KMS-11 (cell line): ENCODE data around the gene AOPEP.

Experiments
- H2AFZ ChIP-seq: fragments of 200-600 bp; sonication (generic); 2 replicates; pipeline ENCODE4 v1.6.1; 2016; ENCODE audit warnings: antibody characterized with exemption, mixed run types, low read depth
- H3K27ac ChIP-seq: fragments of 200-600 bp; sonication (generic); 2 replicates; pipeline ENCODE4 v1.6.1; 2016; ENCODE audit warnings: mild to moderate bottlenecking, mixed run types
- H3K27me3 ChIP-seq: fragments of 200-600 bp; sonication (generic); 2 replicates; pipeline ENCODE4 v1.6.1; 2017; ENCODE audit warnings: mild to moderate bottlenecking, low read depth, mixed run types, moderate library complexity; ENCODE audit not compliant: insufficient read depth
- H3K36me3 ChIP-seq: fragments of 200-600 bp; sonication (generic); 2 replicates; pipeline ENCODE4 v1.6.1; 2017; ENCODE audit warnings: mild to moderate bottlenecking, mixed run types; ENCODE audit not compliant: insufficient read depth
- H3K4me1 ChIP-seq: fragments of 200-600 bp; sonication (generic); 2 replicates; pipeline ENCODE4 v1.6.1; 2016; ENCODE audit warnings: mild to moderate bottlenecking, low read depth, mixed run types; ENCODE audit not compliant: poor library complexity, severe bottlenecking
- H3K4me2 ChIP-seq: fragments of 200-600 bp; sonication (generic); 2 replicates; pipeline ENCODE4 v1.7.0; 2016; ENCODE audit warnings: mild to moderate bottlenecking, mixed run types
- H3K4me3 ChIP-seq: fragments of 200-600 bp; sonication (generic); IDR thresholded peaks from 2 replicates; pipeline ENCODE4 v1.6.1; 2017; ENCODE audit warnings: low read depth, low read length, mixed read lengths; ENCODE audit not compliant: insufficient read depth
- H3K79me2 ChIP-seq: fragments of 200-600 bp; sonication (generic); 2 replicates; pipeline ENCODE4 v1.6.1; 2016; ENCODE audit warnings: low read depth, mixed run types; ENCODE audit not compliant: insufficient read depth
- H3K9ac ChIP-seq: fragments of 200-600 bp; sonication (generic); 2 replicates; pipeline ENCODE4 v1.6.1; 2016; ENCODE audit warnings: mild to moderate bottlenecking, mixed run types
- H4K20me1 ChIP-seq: fragments of 200-600 bp; sonication (generic); 2 replicates; pipeline ENCODE4 v1.6.1; 2016; ENCODE audit warnings: mild to moderate bottlenecking, mixed run types; ENCODE audit not compliant: insufficient read depth
- TF ChIP-seq, protein P1 (sequence below): fragments of 200-600 bp; sonication (generic); conservative IDR thresholded peaks from 2 replicates; pipeline ENCODE4 v1.6.1; 2017; ENCODE audit warnings: low read depth, mild to moderate bottlenecking, antibody characterized with exemption, low read length, moderate library complexity, mixed read lengths

AOPEP gene

DNA sequence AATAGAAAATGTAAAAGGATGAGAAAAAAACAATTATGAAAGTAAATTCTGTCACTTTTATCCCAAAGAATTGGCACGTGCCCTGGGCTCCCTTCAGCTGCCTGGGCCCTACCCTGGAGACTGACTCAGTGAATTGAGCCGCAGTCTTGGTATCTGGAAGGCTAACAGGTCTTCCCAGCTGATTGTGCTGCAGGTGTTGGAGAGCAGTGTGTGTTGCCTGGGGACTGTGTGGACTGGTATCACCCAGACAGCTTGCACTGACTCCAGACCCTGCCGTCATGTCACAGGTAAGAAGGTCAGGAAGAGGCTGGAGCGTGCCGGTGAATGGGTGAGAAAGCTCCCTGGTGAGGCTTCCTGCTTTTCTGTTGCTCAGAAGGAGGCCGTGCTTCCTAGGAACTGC, 83.3 kb downstream of the AOPEP start:
- Histone ChIP-seq H2AFZ (no peak overlapping the region), H3K79me2 (no peaks in the 10 kb centered on the region), H3K9ac (no peak overlapping the region), H4K20me1 (no peaks in the 10 kb centered on the region), H3K4me2 (no peak overlapping the region), H3K4me1 (no peaks in the 10 kb centered on the region), H3K27ac (no peak overlapping the region), H3K27me3 (no peaks in the 10 kb centered on the region), H3K4me3 (no peak overlapping the region), H3K36me3 (no peaks in the 10 kb centered on the region)
- TF ChIP-seq, protein P1, sequence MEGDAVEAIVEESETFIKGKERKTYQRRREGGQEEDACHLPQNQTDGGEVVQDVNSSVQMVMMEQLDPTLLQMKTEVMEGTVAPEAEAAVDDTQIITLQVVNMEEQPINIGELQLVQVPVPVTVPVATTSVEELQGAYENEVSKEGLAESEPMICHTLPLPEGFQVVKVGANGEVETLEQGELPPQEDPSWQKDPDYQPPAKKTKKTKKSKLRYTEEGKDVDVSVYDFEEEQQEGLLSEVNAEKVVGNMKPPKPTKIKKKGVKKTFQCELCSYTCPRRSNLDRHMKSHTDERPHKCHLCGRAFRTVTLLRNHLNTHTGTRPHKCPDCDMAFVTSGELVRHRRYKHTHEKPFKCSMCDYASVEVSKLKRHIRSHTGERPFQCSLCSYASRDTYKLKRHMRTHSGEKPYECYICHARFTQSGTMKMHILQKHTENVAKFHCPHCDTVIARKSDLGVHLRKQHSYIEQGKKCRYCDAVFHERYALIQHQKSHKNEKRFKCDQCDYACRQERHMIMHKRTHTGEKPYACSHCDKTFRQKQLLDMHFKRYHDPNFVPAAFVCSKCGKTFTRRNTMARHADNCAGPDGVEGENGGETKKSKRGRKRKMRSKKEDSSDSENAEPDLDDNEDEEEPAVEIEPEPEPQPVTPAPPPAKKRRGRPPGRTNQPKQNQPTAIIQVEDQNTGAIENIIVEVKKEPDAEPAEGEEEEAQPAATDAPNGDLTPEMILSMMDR, result no peak

DNA sequence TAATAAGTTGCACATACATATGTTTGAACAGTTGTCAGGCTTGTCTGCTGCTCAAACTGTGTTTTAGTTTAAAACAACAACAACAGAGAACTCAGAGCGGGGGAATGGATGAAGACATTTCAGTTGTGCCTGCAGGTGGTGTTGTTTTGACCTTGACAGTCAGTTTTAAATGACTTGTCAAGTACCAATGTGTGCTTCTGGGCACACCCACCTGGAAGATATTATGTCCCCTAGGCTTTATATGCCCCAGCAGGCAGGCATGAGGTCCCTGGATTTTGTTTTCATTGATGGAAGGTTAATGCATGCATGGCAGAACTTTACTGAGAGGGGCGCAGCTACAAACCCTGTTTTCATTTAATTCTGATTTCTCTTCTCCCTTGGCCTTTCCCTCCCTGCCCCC, 84.6 kb downstream of the AOPEP start:
- Histone ChIP-seq H3K4me2 (no peak overlapping the region), H3K36me3 (no peaks in the 10 kb centered on the region), H3K27me3 (no peaks in the 10 kb centered on the region), H2AFZ (no peak overlapping the region), H3K27ac (no peak overlapping the region), H3K9ac (no peak overlapping the region), H4K20me1 (no peaks in the 10 kb centered on the region), H3K4me1 (no peaks in the 10 kb centered on the region), H3K4me3 (no peak overlapping the region), H3K79me2 (no peaks in the 10 kb centered on the region)
- TF ChIP-seq, protein P1, result no peak

DNA sequence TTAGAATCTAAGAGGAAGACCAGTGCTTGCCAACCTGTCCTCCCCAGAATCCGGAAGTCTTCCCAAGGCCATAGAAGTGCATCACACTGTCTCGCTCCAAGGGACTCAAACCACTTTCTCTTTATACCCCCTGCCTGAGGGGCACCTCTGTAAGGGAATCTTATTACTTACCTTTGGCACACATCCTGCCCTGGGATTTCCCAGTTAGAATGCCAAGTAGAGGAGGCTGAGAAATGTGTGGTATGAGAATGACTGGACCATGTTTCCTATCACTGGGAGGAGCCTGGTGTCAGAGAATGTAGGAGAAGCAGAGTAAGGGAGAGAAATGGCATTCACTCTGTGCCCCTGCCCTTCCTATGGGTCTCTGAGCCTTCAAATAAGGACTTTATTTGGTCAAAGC, 85.8 kb downstream of the AOPEP start:
- Histone ChIP-seq H3K27me3 (no peaks in the 10 kb centered on the region), H3K9ac (no peak overlapping the region), H4K20me1 (no peaks in the 10 kb centered on the region), H3K27ac (no peak overlapping the region), H3K4me3 (no peak overlapping the region), H2AFZ (no peak overlapping the region), H3K79me2 (no peaks in the 10 kb centered on the region), H3K36me3 (no peaks in the 10 kb centered on the region), H3K4me2 (no peak overlapping the region), H3K4me1 (no peaks in the 10 kb centered on the region)
- TF ChIP-seq, protein P1, result no peak

DNA sequence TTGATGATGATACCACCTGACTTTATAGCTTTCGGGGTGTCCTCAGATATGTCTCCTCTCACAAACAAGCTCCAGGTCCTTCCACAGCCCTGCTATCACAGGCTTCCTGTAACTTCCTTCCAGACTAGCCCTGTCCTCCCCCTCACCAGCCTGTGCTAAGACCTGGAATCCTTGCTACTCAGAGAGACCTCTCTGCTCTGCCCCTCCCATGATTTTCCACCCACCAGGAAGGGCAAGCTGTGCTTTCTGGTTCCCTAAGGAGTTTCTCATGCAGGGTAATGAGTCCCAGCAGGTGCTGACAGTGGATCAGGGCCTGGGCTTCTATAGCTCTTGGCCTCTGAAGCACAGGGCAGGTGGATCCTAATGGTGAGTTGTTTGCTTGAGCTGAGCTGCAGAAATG, 86.9 kb downstream of the AOPEP start:
- Histone ChIP-seq H3K27ac (no peak overlapping the region), H3K4me1 (no peaks in the 10 kb centered on the region)

More for the DNA sequence above, 86.9 kb downstream of the AOPEP start:
- no peaks in the 10 kb centered on the region for H3K79me2 ChIP-seq
- no peak overlapping the region for H3K4me2 ChIP-seq
- no peak overlapping the region for H2AFZ ChIP-seq
- H4K20me1 ChIP-seq, result no peaks in the 10 kb centered on the region
- TF ChIP-seq, protein P1, result no peak
- no peaks in the 10 kb centered on the region for H3K27me3 ChIP-seq
- H3K4me3 ChIP-seq, result no peak overlapping the region
- H3K36me3 ChIP-seq, result no peaks in the 10 kb centered on the region
- no peak overlapping the region for H3K9ac ChIP-seq
